Right hindlimb (tissue), 1 donor: ENCODE data around the gene EPB41L4B.

ENCODE experiments used
- DNase-seq: peaks from one replicate; pipeline ENCODE4 v3.0.0-alpha.2; 2018

The EPB41L4B gene

DNA sequence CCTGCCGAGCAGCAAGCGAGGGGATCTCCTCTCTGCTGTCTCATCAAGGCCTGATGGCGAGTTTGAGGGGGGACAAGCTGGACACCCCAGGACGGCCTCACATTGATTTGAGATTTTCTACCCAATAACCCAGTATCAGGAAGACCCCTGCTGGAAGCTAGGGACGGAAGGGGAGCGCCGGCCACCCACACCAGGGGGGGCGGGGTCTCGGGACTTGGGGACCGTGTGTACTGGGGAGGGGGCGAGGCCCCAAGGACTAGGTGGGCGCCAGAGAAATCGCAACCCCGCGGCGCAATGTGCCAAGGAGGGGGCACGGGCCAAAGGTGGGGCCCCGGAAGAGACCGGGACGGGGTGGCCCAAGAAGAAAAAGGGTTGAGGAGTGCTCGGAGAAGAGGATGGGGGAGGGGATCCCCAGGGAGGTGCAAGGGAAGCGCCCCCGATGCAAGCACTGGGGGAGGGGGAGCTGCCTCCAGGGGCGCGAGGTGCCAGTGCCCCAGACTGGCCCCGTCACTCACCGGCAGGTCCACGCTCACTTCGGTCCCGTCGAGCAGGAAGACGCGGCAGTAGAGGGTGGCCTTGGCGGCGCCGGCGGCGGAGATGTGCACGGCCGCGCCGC lies 1.1 kb downstream of the EPB41L4B start:
- DNase-seq: peak; percentile 39

- no peak for DNase-seq
Observed at GRCh38 chr9:109319017-109319625, 1.7 kb downstream of the EPB41L4B start.

GRCh38 chr9:109317979-109318741 lies 2.7 kb downstream of the EPB41L4B start:
- DNase-seq: no peak

DNA sequence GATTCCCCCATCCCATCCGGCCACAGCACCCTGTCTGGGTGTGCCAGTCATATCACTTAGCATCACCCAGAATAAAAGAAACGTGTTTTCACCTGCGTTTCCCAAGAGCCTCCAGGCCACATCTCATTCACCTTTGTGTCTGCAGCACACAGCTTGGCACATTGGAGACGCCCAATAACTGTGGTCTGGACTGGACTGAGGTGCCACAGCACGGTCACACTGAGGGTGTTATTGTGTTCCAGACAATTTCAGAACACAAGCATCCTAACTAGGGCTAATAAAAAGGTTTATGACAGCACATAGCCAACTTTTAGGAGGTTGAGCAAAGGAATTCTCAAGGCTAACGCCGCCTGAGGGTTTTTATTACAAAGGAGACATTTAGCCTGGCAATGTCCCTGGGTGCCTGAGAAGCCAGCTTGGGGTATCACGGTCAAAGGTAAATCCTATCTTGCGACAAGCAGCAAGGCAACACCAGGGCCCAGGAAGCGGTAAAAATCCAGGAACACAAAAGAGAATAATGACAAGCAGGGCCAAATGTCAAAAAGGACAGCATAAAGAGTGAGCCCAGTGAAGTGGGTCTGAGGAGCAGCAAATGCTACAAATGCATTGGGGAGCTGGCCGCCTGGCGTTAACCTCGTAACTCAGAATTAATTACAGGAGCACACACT lies 3.4 kb downstream of the EPB41L4B start:
- DNase-seq: no peak

- peak; percentile 57 for DNase-seq
Observed at GRCh38 chr9:109316207-109316640, 4.6 kb downstream of the EPB41L4B start.

- no peak for DNase-seq
Observed at GRCh38 chr9:109315480-109316206, 5.2 kb downstream of the EPB41L4B start.

GRCh38 chr9:109314011-109314531 lies 6.8 kb downstream of the EPB41L4B start:
- DNase-seq: no peak

DNA sequence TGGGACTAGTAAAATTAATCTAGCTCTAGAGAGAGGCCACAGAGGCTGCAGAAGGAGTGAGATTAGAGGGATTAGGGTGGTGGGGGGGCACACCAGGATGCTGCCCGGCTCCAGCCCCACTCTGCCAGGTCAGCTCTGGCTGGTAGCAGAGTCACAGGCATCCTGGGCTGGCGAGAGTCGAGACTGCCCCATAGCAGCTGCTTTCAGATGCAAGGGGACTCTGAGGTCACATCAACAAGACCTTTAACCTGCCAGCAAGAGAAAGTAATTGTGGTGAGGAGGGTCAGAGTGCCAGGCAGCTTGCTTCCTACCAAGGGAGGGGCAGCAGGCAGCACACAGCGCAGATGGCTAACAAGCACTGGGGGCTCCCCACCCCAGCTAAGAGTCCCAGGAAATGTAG lies 7.5 kb downstream of the EPB41L4B start:
- DNase-seq: no peak

GRCh38 chr9:109312783-109313182 lies 8.1 kb downstream of the EPB41L4B start:
- DNase-seq: no peak

- DNase-seq: no peak
Observed at GRCh38 chr9:109311731-109312130, 9.1 kb downstream of the EPB41L4B start.

- no peak for DNase-seq
Observed at GRCh38 chr9:109311286-109311685, 9.6 kb downstream of the EPB41L4B start.

GRCh38 chr9:109310486-109310901 lies 10.4 kb downstream of the EPB41L4B start:
- no peak for DNase-seq

- DNase-seq: no peak
Observed at GRCh38 chr9:109309282-109309681, 11.6 kb downstream of the EPB41L4B start.

DNA sequence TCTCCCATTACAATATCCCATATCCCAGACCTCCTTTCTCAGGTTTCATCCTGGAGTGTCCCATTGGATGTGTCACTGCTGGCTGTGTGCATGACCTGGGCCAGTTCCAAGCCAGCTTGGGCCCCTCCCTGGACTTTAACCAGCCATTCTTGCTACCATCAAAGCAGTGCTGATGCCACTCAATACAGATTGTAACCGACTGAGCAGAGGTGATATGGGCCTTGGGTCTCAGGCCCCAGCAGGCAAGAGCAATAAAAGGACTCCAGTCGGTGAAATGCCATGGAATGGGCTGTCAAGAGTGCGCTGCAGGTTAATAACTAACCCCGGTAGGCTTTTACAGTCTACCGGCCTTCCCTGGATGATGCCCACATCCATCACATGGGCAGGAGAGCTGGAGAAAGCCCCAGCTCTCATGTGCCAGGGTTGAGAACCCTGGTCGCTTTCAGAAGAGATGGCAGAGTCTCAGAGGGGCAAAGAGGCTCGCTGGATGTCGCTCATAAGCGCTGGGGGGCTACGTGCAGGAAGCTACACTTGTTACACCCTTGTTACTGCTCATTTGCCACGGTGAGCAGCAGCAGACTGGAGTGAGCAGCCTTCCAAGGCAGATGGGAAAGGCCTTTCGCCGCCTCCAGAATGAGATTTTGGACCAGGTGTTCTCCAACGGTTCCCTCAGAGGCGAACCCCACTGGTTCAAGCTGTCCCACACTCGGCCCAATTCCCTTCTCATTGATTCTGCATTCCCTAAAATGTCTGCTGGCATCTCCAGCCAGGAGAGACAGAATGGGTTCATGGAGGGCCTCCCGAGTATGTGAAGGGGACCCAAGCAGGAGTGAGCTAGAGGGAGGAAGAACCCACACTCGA lies 13.2 kb downstream of the EPB41L4B start:
- no peak for DNase-seq

DNA sequence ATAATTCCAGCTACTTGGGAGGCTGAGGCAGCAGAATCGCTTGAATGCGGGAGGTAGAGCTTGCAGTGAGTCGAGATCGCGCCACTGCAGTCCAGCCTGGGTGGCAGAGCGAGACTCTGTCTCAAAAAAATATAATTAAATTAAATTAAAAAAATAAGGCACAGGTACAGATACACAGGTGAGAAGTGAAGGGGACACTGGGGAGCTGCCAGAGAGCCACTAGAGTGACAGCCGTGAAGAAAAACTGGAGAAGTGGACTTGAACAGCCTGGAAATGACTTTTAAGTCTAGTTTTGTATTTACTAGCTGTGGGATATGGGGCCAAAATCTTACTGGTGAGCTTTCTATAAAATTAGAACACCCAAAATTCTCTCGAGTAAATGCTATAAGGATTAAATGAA lies 15.1 kb downstream of the EPB41L4B start:
- DNase-seq: no peak

DNA sequence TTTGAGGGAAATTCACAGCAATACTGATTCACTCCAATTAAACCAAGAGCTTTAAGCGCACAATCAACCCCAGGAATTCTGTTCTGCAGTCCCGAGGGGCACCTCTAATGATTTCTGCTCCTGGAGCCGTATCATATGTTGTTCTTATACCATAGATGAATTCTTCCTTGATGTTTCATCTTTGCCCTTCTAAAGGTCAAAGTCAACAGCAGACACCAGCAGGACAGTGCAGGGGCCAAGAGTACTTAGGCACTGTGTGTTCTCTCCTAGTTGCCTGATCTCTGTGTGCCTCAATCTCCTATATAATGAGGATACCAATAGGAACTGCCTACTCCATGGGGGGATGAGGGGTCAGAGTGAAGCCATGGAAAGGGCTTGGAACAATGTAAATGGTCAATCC lies 16.5 kb downstream of the EPB41L4B start:
- DNase-seq: no peak

DNA sequence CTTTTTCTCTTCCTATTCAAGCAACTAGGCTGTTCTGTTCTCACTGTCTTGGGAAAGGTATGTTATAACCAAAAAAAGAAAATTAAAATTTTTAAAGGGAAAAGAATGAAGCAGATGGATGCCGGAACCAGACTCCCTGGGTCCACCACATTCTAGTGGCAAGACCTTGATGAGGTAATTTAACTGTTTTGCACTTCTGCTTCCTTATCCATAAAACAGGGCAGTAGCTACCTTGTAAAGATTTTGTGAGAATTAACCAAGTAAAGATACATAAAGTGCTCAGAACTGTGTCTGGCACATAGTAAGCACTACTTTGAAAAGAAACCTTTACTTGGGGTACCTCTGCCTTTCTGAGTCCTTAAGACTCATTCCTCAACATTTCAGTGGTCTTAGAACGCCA lies 17.0 kb downstream of the EPB41L4B start:
- no peak for DNase-seq

DNA sequence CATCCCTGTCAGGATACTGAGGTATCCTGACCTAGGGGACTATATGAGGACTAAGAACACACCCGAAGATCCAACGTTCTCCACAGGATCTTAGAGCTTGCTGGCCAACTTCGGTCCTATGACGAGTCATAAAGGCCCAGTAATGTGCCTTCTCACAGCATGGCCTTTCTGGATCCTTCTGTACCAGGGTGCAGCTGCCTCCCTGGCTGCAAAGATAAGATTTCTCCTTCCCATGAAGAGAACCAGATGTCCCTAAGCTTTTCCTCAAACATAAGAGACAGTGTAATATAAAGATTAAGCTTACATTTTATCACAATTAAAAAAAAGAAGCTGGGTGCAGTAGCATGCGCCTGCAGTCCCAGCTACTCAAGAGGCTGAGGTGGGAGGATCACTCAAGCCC lies 18.3 kb downstream of the EPB41L4B start:
- DNase-seq: no peak

- DNase-seq: no peak
Observed at GRCh38 chr9:109301012-109301411, 19.8 kb downstream of the EPB41L4B start.

- no peak for DNase-seq
Observed at GRCh38 chr9:109299891-109300290, 21.0 kb downstream of the EPB41L4B start.

DNA sequence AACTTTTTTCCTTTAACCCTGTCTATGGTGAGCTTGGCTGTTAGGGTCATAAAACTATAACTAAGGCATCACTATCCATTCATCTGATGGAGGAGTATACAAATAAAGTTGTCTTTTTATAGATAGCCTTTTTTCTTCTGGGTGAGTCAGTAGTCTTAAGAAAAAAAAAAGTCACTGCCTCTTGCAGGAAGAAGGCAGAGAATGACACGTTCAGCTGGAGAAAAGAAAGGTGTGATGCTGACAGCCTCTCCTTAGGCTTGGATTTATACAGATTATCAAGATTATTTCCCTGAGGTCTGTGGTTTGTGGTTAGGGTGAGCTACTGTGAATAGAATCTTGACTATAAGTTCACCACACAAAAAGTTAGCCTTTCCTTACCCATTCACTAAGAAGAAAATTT lies 23.0 kb downstream of the EPB41L4B start:
- DNase-seq: no peak
